HEK293T (cell line): ENCODE data around the gene DHTKD1.

Experiments used
- ARNT ChIP-seq: fragments of 450-650 bp; IDR thresholded peaks from 2 replicates; pipeline ENCODE4 v1.6.1; 2017; ENCODE audit warnings: mild to moderate bottlenecking
- BHLHE40 ChIP-seq: fragments of 450-650 bp; IDR thresholded peaks from 2 replicates; pipeline ENCODE4 v1.6.1; 2016; ENCODE audit warnings: mild to moderate bottlenecking, moderate library complexity, borderline replicate concordance
- ELF4 ChIP-seq: fragments of 450-650 bp; IDR thresholded peaks from 2 replicates; pipeline ENCODE4 v1.6.1; 2017; ENCODE audit warnings: antibody characterized with exemption
- FOXA1 ChIP-seq: fragments of 450-650 bp; IDR thresholded peaks from 2 replicates; pipeline ENCODE4 v1.6.1; 2016; ENCODE audit warnings: mild to moderate bottlenecking
- FOXK2 ChIP-seq: fragments of 450-650 bp; IDR thresholded peaks from 2 replicates; pipeline ENCODE4 v1.6.1; 2016; ENCODE audit warnings: mild to moderate bottlenecking
- HDGF ChIP-seq: fragments of 450-650 bp; IDR thresholded peaks from 2 replicates; pipeline ENCODE4 v1.6.1; 2017; ENCODE audit warnings: antibody characterized with exemption, borderline replicate concordance
- L3MBTL2 ChIP-seq: fragments of 450-650 bp; conservative IDR thresholded peaks from 2 replicates; pipeline ENCODE4 v1.6.1; 2016; ENCODE audit warnings: mild to moderate bottlenecking
- NFRKB ChIP-seq: fragments of 450-650 bp; IDR thresholded peaks from 2 replicates; pipeline ENCODE4 v1.6.1; 2016; ENCODE audit warnings: mild to moderate bottlenecking, moderate library complexity
- SP1 ChIP-seq: fragments of 450-650 bp; IDR thresholded peaks from 2 replicates; pipeline ENCODE4 v1.6.1; 2017
- SUZ12 ChIP-seq: fragments of 450-650 bp; IDR thresholded peaks from 2 replicates; pipeline ENCODE4 v1.6.1; 2016; ENCODE audit warnings: mild to moderate bottlenecking
- TARDBP ChIP-seq: fragments of 450-650 bp; IDR thresholded peaks from 2 replicates; pipeline ENCODE4 v1.6.1; 2016
- ZNF384 ChIP-seq: fragments of 450-650 bp; IDR thresholded peaks from 2 replicates; pipeline ENCODE4 v1.6.1; 2016
- TF ChIP-seq, protein P1 (sequence below): fragments of 450-650 bp; IDR thresholded peaks from 2 replicates; pipeline ENCODE4 v1.6.1; 2016

GRCh38 chr10:12121673-12122072 is 52.9 kb downstream of the DHTKD1 start:
- TF ChIP-seq SUZ12 (no peak), ARNT (no peak), BHLHE40 (no peak), SP1 (no peak), L3MBTL2 (no peak), HDGF (no peak), ZNF384 (no peak), ELF4 (no peak), TARDBP (no peak), FOXA1 (no peak), NFRKB (no peak), FOXK2 (no peak)
- TF ChIP-seq, protein P1, sequence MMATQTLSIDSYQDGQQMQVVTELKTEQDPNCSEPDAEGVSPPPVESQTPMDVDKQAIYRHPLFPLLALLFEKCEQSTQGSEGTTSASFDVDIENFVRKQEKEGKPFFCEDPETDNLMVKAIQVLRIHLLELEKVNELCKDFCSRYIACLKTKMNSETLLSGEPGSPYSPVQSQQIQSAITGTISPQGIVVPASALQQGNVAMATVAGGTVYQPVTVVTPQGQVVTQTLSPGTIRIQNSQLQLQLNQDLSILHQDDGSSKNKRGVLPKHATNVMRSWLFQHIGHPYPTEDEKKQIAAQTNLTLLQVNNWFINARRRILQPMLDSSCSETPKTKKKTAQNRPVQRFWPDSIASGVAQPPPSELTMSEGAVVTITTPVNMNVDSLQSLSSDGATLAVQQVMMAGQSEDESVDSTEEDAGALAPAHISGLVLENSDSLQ: no peak
